GM12878 (cell line): ENCODE data around the gene USP2. TPM values are rescaled to one million over a fixed set of nuclear protein-coding genes. Genes with fewer than 3 reads are reported as not detected.

Experiments
- BHLHE40 ChIP-seq, 2 experiments: fragments of 450-650 bp in 1 of 2; IDR thresholded peaks; 2 replicates each; pipeline ENCODE4 v1.6.1; 2011 to 2017; ENCODE audit warnings: low read depth in 2 of 2, borderline replicate concordance in 1 of 2, improper control_type of control experiment in 1 of 2, low read length in 1 of 2, mild to moderate bottlenecking in 1 of 2
- CBX3 ChIP-seq: fragments of 200-600 bp; sonication (generic); IDR thresholded peaks from 2 replicates; pipeline ENCODE4 v1.6.1; 2016; ENCODE audit warnings: low read depth, borderline replicate concordance
- CREB1 ChIP-seq: IDR thresholded peaks from 2 replicates; pipeline ENCODE4 v1.6.1; 2012; ENCODE audit warnings: low read depth, mild to moderate bottlenecking, inconsistent platforms
- FOS ChIP-seq: IDR thresholded peaks from 3 replicates; pipeline ENCODE4 v1.6.1; 2011; ENCODE audit warnings: borderline replicate concordance; ENCODE audit not compliant: insufficient read length; ENCODE audit errors: extremely low read depth
- FOXM1 ChIP-seq: IDR thresholded peaks from 2 replicates; pipeline ENCODE4 v1.6.1; 2012; ENCODE audit warnings: low read depth, mild to moderate bottlenecking, inconsistent platforms, low read length, moderate library complexity
- HCFC1 ChIP-seq: fragments of 150-350 bp; IDR thresholded peaks from 2 replicates; pipeline ENCODE4 v1.6.1; 2014; ENCODE audit warnings: low read length
- HDGF ChIP-seq: fragments of 450-650 bp; IDR thresholded peaks from 2 replicates; pipeline ENCODE4 v1.6.1; 2016; ENCODE audit warnings: antibody characterized with exemption
- IKZF1 ChIP-seq: fragments of 450-650 bp; conservative IDR thresholded peaks from 2 replicates; pipeline ENCODE4 v1.6.1; 2017; ENCODE audit warnings: antibody characterized with exemption, mild to moderate bottlenecking
- KLF5 ChIP-seq: fragments of 450-650 bp; IDR thresholded peaks from 2 replicates; pipeline ENCODE4 v1.6.1; 2014; ENCODE audit warnings: mild to moderate bottlenecking; ENCODE audit not compliant: partially characterized antibody
- POLR2AphosphoS5 ChIP-seq: IDR thresholded peaks from 2 replicates; pipeline ENCODE4 v1.6.1; 2011; ENCODE audit warnings: mild to moderate bottlenecking, low read length, inconsistent platforms
- RBBP5 ChIP-seq: fragments of 200-600 bp; sonication (generic); conservative IDR thresholded peaks from 2 replicates; pipeline ENCODE4 v1.6.1; 2016
- RFX5 ChIP-seq: IDR thresholded peaks from 2 replicates; pipeline ENCODE4 v1.6.1; 2011; ENCODE audit warnings: low read depth, low read length, improper control_type of control experiment
- SPI1 ChIP-seq: IDR thresholded peaks from 2 replicates; pipeline ENCODE4 v1.6.1; 2011; ENCODE audit warnings: low read depth, mild to moderate bottlenecking, low read length, moderate library complexity, borderline replicate concordance; ENCODE audit not compliant: insufficient read depth
- STAT1 ChIP-seq: fragments of 450-650 bp; conservative IDR thresholded peaks from 2 replicates; pipeline ENCODE4 v1.6.1; 2014; ENCODE audit warnings: antibody characterized with exemption, mild to moderate bottlenecking
- STAT3 ChIP-seq: IDR thresholded peaks from 2 replicates; pipeline ENCODE4 v1.6.1; 2011; ENCODE audit warnings: low read depth, low read length, improper control_type of control experiment
- WRNIP1 ChIP-seq: IDR thresholded peaks from 2 replicates; pipeline ENCODE4 v1.6.1; 2011; ENCODE audit warnings: low read depth, low read length, improper control_type of control experiment, borderline replicate concordance
- polyA plus RNA-seq, 11 experiments: library from polyadenylated mRNA; depleted of rRNA in 4 of 11; unstranded in 6 of 11; stranded (reverse) in 5 of 11; fragments of >200 nt; fragmentation: Nextera tagmentation in 4 of 11; fragmentation: Illumina TruSeq in 1 of 11; extraction: Ambion mirVana in 4 of 11; extraction: Trizol in 1 of 11; gene quantifications; 1 replicate in 1 of 11; 2 replicates in 10 of 11; pipeline versions ENCODE4 v1.2.1 to v1.2.3, GENCODE V29; 2011 to 2016; ENCODE audit warnings: inconsistent platforms in 2 of 11, missing spikeins in 2 of 11, low read depth in 1 of 11
- total RNA-seq, 4 experiments: library from RNA; depleted of rRNA in 3 of 4; stranded (reverse); fragments of >200 nt in 3 of 4; fragmentation: Illumina TruSeq in 1 of 4; extraction: Trizol in 1 of 4; gene quantifications; 2 replicates each; pipeline versions ENCODE4 v1.2.1 to v1.2.3, GENCODE V29; 2013 to 2021
- TF ChIP-seq, protein P1 (sequence below): fragments of 450-650 bp; formaldehyde crosslinking; IDR thresholded peaks from 2 replicates; pipeline ENCODE4 v1.5.0; 2022; ENCODE audit warnings: mild to moderate bottlenecking, missing genetic modification characterization
- TF ChIP-seq, protein P2 (sequence below): IDR thresholded peaks from 2 replicates; pipeline ENCODE4 v1.6.1; 2012; ENCODE audit warnings: low read depth, low read length, improper control_type of control experiment
- TF ChIP-seq, protein P3 (sequence below): fragments of 450-650 bp; IDR thresholded peaks from 2 replicates; pipeline ENCODE4 v1.6.1; 2017; ENCODE audit warnings: low read depth, mild to moderate bottlenecking, moderate library complexity
- TF ChIP-seq, protein P4 (sequence below): fragments of 450-650 bp; IDR thresholded peaks from 2 replicates; pipeline ENCODE4 v1.6.1; 2016; ENCODE audit warnings: mild to moderate bottlenecking

The USP2 gene
- total and polyA plus RNA-seq, 10 of the 15 experiments (the other 5 are each of a cell fraction or from before 2014, with no cell fraction given): 0.03 to 0.13 (median 0.06) TPM; not detected in 4

DNA sequence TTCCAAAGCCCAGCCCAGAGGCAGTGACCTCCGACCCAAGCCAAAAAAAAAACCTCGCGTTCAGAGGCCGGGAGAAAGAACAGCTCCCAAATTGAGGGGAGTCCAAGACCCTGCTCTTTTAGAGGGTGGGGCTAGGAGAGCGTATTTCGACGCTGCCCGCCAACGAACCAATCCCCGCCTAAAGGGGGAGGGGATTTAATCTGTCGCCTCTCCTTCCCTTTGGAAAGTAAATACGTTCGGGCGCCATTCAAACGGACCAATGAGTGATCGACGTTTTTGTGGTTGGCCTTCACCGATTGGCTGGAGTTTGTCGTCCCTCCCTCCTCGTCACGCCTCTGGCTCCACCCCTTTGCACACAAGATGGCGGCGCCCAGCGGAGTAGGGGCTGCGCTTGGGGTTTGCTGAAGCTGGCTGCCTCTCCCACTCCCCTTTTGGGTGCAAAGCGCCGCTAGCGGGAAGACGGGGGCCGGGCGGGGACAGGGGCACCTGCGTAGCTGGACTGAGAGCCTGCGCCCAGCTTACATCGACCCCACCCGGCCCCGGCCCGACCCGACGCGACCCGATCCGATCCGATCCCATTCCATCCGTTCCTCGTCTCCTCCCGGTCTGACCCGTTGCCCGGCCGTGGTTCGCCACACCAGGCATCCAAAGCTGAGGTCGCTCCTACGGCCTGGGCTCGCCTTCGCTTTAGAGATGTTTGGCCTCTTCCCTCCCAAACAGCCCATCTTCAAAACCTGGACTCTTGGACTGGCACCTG, 47.1 kb downstream of the USP2 start, which contains the start of gene RNF26 (continued):
- TF ChIP-seq, protein P1, sequence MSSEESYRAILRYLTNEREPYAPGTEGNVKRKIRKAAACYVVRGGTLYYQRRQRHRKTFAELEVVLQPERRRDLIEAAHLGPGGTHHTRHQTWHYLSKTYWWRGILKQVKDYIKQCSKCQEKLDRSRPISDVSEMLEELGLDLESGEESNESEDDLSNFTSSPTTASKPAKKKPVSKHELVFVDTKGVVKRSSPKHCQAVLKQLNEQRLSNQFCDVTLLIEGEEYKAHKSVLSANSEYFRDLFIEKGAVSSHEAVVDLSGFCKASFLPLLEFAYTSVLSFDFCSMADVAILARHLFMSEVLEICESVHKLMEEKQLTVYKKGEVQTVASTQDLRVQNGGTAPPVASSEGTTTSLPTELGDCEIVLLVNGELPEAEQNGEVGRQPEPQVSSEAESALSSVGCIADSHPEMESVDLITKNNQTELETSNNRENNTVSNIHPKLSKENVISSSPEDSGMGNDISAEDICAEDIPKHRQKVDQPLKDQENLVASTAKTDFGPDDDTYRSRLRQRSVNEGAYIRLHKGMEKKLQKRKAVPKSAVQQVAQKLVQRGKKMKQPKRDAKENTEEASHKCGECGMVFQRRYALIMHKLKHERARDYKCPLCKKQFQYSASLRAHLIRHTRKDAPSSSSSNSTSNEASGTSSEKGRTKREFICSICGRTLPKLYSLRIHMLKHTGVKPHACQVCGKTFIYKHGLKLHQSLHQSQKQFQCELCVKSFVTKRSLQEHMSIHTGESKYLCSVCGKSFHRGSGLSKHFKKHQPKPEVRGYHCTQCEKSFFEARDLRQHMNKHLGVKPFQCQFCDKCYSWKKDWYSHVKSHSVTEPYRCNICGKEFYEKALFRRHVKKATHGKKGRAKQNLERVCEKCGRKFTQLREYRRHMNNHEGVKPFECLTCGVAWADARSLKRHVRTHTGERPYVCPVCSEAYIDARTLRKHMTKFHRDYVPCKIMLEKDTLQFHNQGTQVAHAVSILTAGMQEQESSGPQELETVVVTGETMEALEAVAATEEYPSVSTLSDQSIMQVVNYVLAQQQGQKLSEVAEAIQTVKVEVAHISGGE (CRISPR knock-in tag): no peak
- TF ChIP-seq FOS (peak; percentile 71), RFX5 (peak; percentile 88), KLF5 (peak; percentile 17), STAT1 (no peak), WRNIP1 (no peak), HDGF (peak; percentile 80; the same call in 1 of the 2 replicates), FOXM1 (peak; percentile 97), HCFC1 (peak; percentile 41; the same call in 1 of the 2 replicates), CREB1 (peak; percentile 96), SPI1 (no peak), POLR2AphosphoS5 (peak; percentile 79), IKZF1 (peak; percentile 40), BHLHE40 (IDR thresholded peaks at IDR 0.05; ENCODE audit: borderline replicate concordance in 1 of 2, low read depth in 2 of 2, low read length in 1 of 2) (0 out of 4 replicates have a peak, but pooled peaks have one; percentile 12 to 22), RBBP5 (no peak), STAT3 (no peak), CBX3 (no peak)
- TF ChIP-seq, protein P2, sequence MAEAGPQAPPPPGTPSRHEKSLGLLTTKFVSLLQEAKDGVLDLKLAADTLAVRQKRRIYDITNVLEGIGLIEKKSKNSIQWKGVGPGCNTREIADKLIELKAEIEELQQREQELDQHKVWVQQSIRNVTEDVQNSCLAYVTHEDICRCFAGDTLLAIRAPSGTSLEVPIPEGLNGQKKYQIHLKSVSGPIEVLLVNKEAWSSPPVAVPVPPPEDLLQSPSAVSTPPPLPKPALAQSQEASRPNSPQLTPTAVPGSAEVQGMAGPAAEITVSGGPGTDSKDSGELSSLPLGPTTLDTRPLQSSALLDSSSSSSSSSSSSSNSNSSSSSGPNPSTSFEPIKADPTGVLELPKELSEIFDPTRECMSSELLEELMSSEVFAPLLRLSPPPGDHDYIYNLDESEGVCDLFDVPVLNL: peak; percentile 88
- TF ChIP-seq, protein P3, sequence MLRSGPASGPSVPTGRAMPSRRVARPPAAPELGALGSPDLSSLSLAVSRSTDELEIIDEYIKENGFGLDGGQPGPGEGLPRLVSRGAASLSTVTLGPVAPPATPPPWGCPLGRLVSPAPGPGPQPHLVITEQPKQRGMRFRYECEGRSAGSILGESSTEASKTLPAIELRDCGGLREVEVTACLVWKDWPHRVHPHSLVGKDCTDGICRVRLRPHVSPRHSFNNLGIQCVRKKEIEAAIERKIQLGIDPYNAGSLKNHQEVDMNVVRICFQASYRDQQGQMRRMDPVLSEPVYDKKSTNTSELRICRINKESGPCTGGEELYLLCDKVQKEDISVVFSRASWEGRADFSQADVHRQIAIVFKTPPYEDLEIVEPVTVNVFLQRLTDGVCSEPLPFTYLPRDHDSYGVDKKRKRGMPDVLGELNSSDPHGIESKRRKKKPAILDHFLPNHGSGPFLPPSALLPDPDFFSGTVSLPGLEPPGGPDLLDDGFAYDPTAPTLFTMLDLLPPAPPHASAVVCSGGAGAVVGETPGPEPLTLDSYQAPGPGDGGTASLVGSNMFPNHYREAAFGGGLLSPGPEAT: peak; percentile 94
- TF ChIP-seq, protein P4, sequence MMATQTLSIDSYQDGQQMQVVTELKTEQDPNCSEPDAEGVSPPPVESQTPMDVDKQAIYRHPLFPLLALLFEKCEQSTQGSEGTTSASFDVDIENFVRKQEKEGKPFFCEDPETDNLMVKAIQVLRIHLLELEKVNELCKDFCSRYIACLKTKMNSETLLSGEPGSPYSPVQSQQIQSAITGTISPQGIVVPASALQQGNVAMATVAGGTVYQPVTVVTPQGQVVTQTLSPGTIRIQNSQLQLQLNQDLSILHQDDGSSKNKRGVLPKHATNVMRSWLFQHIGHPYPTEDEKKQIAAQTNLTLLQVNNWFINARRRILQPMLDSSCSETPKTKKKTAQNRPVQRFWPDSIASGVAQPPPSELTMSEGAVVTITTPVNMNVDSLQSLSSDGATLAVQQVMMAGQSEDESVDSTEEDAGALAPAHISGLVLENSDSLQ: peak; percentile 78
